ENCODE data around the gene TNPO1. TPM values are rescaled to one million over a fixed set of nuclear protein-coding genes. Genes with fewer than 3 reads are reported as not detected.
"Not testable (repeated sequence)": the region's sequence is repeated elsewhere in the genome, so short reads cannot be mapped to it uniquely, and the experiment has no call there.

TNPO1 gene
- total RNA-seq, result 205 TPM

GRCh38 chr5:72816284-72817075 lies at the start of gene TNPO1:
Gene TNPO1, plus strand, starts transcription at chr5:72816661. Its CDS starts 77 bp downstream, at chr5:72816738.
- FAIRE-seq, result no peak
- peak; percentile 87 to 90 for DNase-seq (ENCODE audit: low spot score in 2 of 2)

DNA sequence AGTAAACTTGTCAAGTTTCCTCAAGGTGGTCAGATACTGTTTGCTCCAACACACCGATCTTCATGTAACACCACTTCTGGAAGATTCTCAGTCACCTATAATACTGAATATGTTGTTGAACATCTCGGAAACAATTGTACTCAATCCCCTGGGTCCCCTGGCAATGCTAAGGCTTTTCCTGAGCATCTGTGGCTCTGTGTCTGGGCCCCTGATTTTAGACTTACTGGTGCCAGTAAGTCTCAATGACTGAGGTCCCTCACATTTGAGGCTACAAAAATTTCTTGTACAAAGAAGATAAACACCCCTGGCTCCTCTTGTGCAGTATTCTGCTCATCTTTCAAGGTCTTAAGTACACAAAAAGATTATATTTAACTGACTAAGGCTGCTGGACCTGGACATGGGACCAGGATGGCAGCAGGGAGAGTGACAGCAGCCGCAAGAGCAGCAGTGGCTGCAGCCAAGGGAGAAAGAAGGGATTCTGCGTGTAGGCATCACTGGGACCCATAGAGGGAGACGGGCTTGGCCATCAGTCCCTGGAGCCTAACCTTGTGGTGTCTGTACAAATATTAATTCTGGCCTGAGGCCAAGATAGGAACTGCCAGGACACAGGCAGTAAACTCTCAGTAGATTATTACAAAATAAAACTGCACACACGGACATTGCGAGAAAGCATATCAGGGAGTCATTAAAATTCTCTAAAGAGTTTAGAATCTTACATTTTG lies 49.0 kb upstream of the TNPO1 start:
- no peak for FAIRE-seq
- no peak for DNase-seq (ENCODE audit: low spot score in 2 of 2)

- FAIRE-seq (no peak), DNase-seq (ENCODE audit: low spot score in 2 of 2) (no peak)
These were observed 46.2 kb upstream of the TNPO1 start for GRCh38 chr5:72770266-72770665.

GRCh38 chr5:72776684-72777083 lies 39.8 kb upstream of the TNPO1 start:
- DNase-seq (ENCODE audit: low spot score in 2 of 2) (no peak), FAIRE-seq (no peak)

DNA sequence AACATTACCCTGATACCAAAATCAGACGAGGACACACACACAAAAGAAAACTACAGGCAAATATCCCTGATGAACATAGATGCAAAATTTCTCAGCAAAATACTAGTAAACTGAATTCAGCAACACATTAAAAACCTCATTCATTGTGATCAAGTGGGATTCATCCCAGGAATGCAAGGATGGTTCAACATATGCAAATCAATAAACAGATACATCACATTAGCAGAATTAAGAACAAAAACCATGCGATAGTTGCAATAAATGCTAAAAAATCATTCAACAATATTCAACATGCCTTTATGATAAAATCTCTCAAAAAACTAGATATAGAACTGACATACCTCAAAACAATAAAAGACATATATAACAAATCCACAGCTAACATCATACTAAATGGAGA lies 36.9 kb upstream of the TNPO1 start:
- FAIRE-seq (no peak), DNase-seq (ENCODE audit: low spot score in 2 of 2) (no peak)

GRCh38 chr5:72783354-72783753 lies 33.1 kb upstream of the TNPO1 start:
- no peak for FAIRE-seq
- DNase-seq (ENCODE audit: low spot score in 2 of 2), result no peak

DNA sequence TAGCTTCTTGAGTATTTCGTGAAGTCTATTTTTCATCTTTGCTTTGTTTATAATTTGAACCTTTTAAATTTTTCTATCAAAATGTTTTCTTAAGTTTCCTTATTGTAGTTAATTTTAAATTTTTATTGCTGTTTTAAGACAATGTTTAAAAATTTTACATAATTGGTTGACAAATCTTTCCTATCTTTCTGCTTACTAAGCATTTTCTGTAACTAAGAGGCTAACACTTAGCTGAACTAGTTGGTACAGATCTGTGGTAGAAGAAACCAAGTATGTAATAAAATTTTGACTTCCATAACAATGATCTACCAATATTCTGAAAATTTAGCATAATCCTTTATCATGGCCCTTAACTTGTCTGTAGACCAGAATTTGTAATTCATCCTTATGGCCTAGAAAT lies 32.3 kb upstream of the TNPO1 start:
- DNase-seq (ENCODE audit: low spot score in 2 of 2) (no peak), FAIRE-seq (no peak)

DNA sequence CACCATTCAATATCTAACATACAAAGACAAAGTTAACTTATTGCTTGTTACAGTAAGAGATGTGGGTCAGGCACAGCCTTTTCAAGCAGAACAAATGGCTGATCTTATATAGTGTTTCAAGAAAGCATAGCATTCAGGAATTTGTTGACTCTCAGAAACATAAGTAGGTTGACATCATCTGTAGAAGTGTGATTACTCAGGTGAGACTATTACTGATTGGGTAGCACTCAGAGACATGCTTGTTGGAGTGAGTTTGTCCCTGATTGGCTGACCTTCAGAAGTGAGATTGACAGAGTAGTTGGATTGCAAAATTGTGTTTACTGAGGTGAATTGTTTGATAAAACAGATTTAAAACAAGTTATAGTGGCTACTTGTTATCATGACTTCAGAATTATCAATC lies 30.7 kb upstream of the TNPO1 start:
- no peak for DNase-seq (ENCODE audit: low spot score in 2 of 2)
- FAIRE-seq, result no peak

DNA sequence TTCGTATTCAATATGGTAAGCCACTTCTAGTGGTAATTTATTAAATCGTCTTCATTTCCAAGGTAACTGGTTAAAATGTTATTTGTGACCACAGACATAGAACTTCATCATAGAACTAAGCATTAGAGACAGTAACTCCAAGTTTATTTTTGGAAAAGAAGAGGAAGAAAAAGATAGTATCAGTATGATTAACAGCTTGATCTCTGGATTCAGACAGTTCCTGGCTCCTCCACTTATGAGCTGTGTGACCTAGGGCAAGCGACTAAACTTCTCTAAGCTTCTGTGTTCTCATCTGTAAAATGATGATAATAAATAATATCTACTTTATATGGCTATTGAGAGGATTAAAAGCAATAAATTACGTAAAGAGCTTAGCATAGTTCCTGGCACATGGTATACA lies 29.8 kb upstream of the TNPO1 start:
- FAIRE-seq, result no peak
- DNase-seq (ENCODE audit: low spot score in 2 of 2), result no peak

DNA sequence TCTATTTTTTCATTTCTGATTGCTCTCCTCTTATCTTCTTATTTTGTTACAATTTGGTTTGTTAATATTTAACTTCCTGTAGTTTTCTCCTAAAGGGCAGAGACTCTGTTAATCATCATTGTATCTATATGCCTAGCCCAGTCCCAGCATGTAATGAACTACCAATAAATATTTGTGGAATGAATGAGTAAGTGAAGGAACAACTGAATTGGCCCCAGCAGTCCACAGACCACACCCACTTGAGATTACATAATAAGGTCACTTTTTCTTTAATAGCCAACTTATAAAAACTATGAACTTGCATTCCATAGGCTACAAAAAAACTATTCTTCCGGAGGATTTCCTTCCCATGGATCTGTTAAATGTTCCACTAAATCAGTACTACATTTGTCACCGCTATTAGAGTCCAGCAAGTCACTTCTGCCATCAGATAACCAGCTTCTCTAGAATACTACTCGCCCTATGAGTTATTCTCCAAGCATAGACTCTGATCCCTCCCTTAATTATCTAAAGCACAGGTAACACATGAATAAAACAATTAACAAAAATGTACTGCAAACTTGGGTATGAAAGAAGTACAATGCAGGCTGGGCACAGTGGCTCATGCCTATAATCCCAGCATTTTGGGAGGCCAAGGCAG lies 27.5 kb upstream of the TNPO1 start:
- DNase-seq (ENCODE audit: low spot score in 2 of 2) (no peak), FAIRE-seq (no peak)

GRCh38 chr5:72790186-72790585 lies 26.3 kb upstream of the TNPO1 start:
- FAIRE-seq (no peak), DNase-seq (ENCODE audit: low spot score in 2 of 2) (no peak)

DNA sequence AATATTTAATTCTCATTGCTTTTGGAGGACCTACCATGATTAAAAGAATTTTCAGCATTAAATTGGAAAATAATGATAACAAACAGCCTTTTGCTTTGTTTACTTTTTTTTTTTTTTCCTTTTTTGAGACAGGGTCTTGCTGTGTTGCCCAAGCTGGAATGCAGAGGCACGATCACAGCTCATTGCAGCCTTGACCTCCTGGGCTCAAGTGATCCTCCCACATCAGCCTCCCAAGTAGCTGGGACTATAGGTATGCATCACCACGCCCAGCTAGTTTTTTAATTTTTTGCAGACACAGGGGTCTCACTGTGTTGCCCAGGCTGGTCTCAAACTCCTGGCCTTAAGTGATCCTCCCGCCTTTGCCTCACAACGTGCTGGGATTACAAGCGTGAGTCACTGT lies 23.8 kb upstream of the TNPO1 start:
- FAIRE-seq; DNase-seq (ENCODE audit: low spot score in 2 of 2): not testable (repeated sequence)

- DNase-seq (ENCODE audit: low spot score in 2 of 2) (no peak), FAIRE-seq (no peak)
These were observed 20.5 kb upstream of the TNPO1 start for GRCh38 chr5:72796001-72796400.

DNA sequence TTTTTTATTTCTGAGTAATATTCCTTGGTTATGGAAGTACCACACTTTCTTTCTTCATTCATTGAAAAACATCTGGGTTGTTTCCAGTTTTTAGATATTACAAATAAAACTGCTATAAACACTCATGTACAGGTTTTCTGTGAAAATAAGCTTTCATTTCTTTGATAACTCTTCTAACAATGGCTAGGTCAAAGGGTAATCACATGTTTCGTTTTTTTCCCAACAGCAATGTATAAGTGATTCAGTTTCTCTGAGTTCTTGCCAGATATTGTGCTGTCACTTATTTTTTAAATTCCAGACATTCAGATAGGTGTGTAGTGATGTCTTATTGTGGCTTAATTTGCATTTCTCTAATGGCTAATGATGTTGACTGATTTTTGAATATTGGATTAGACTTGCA lies 16.7 kb upstream of the TNPO1 start:
- no peak for FAIRE-seq
- no peak for DNase-seq (ENCODE audit: low spot score in 2 of 2)

DNA sequence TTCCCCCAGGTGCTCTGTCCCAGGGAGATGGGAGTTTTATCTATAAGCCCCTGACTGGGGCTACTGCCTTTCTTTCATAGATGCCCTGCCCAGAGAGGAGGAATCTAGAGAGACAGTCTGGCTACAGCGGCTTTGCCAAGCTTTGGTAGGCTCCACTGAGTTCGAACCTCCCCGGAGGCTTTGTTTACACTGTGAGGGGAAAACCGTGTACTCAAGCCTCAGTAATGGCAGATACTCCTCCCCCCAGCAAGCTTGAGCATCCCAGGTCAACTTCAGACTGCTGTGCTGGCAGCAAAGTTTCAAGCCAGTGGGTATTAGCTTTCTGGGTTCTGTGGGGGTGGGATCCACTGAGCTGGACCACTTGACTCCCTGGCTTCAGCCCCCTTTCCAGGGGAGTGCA lies 7.8 kb upstream of the TNPO1 start:
- FAIRE-seq; DNase-seq (ENCODE audit: low spot score in 2 of 2): not testable (repeated sequence)

DNA sequence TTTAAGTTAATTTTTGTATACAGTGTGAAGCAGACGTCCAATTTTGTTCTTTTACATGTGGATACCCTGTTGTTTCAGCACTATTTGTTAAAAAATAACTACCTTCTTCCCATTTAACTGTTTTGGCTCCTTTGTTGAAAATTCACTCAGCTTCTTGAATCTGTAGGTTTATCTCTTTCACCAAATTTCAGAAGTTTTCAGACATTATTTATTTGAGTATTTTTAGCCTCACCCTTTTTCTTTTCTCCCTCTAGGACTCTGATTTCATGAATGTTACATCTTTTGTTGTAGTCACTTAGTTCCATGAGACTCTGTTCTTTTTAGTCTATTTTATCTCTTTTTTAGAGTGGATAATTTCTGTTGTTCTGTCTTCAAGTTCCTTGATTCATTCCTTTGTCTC lies 4.6 kb upstream of the TNPO1 start:
- FAIRE-seq (no peak), DNase-seq (ENCODE audit: low spot score in 2 of 2) (no peak)

DNA sequence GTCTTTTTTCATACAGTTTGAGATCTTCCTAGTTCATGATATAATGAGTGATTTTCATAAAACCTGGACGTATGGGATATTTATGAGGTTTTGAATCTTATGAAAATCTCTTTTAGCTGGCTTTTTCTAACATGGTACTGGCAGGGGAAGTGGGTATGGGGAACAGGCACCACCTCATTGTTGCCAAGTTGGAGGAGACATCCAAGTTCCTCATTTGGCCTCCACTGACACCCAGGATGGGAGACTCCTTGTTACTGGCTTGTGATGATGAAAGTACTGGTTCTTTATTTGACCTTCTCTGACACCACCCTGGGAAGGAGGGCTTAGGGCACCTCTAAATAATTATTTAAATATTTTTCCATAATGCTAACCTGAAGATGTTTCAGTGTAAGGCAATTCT lies 4.0 kb upstream of the TNPO1 start:
- FAIRE-seq (no peak), DNase-seq (ENCODE audit: low spot score in 2 of 2) (no peak)

DNA sequence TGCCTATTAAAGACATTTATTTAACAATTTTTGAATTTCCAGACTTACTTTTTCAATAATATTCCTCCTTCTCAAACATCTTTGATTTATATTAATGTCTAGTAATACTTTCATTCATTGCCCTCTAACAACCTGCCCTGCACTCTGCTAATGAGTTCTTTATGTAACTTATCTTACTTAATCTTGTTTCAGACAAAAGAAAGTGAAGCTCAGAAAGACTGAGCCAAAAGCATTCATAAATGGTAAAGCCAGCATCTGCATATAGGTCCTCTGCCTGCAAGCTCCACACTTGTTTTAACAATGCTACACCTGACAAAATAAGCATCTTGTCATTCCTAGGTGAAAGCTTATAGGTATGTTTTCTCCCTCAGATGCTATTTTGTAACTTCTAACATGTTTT lies 2.4 kb upstream of the TNPO1 start:
- DNase-seq (ENCODE audit: low spot score in 2 of 2), result no peak
- no peak for FAIRE-seq

- no peak for DNase-seq (ENCODE audit: low spot score in 2 of 2)
- FAIRE-seq, result peak; percentile 44
These were observed 1.6 kb upstream of the TNPO1 start for GRCh38 chr5:72814864-72815263.

- FAIRE-seq (no peak), DNase-seq (ENCODE audit: low spot score in 2 of 2) (peak in 1 of 2 donors; percentile 12)
These were observed 729 bp upstream of the TNPO1 start for GRCh38 chr5:72815580-72816283.

DNA sequence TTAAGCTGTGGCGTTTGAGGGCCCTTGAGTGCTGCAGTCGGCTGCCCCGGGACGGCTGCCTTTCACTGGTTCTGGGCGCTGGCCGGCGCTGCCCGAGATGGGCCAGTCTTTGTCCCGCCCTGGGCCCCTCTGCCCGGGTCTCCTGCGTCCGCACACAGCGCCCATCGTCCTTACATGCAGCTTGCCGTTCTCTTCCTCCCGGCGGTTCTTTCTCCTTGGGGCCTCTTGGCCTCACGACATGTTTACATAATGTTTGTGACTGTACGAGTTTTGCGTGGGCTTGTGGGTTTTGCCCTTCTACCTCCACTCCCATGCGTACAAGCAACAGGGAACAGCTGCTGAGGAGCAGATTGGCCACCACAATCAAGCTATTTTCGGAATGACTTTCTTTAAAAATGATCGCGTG lies 618 bp downstream of the TNPO1 start:
- DNase-seq (ENCODE audit: low spot score in 2 of 2), result peak; percentile 30 to 50
- no peak for FAIRE-seq

All from frontal cortex (tissue), 4 donors.